NB4 (cell line): ENCODE measurements around the gene EXOC6B.

Experiments used
- DNase-seq: peaks from one replicate; pipeline ENCODE4 v3.0.0; 2010; ENCODE audit warnings: low read depth
- H3K4me3 ChIP-seq: one replicate; pipeline ENCODE4 v1.5.1; 2011; ENCODE audit warnings: mild to moderate bottlenecking, low read depth, low read length, moderate library complexity
- MYC ChIP-seq: IDR thresholded peaks from 2 replicates; pipeline ENCODE4 v1.6.1; 2011; ENCODE audit warnings: low read depth, low read length
- POLR2A ChIP-seq: IDR thresholded peaks from 2 replicates; pipeline ENCODE4 v1.6.1; 2011; ENCODE audit warnings: mild to moderate bottlenecking; ENCODE audit not compliant: insufficient read length; ENCODE audit errors: extremely low read depth
- TF ChIP-seq, protein P1 (sequence below): IDR thresholded peaks from 2 replicates; pipeline ENCODE4 v1.6.1; 2011; ENCODE audit warnings: low read depth, low read length
- TF ChIP-seq, protein P2 (sequence below): IDR thresholded peaks from one replicate; pipeline ENCODE4 v1.5.1; 2012; ENCODE audit warnings: low read depth, low read length

The EXOC6B gene

DNA sequence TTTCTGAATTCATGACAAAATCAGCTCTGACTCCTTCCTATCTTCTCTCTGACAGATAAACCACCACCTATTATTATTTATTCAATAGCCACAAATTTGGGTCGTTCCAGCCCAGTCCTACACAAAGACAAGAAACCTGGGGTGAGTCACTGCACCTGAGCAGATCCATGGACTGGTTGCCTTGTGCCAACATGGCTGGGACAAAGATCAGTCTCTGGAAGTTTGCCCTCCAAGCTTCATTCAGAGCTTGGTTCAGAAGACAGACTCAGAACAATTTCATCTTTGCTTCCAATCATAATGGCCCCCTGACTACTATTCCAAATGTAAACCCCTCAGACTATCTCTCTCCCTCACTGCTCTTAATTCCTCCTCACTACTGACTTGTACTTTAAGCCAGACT, 9.6 kb upstream of the EXOC6B start:
- no peak for DNase-seq

DNA sequence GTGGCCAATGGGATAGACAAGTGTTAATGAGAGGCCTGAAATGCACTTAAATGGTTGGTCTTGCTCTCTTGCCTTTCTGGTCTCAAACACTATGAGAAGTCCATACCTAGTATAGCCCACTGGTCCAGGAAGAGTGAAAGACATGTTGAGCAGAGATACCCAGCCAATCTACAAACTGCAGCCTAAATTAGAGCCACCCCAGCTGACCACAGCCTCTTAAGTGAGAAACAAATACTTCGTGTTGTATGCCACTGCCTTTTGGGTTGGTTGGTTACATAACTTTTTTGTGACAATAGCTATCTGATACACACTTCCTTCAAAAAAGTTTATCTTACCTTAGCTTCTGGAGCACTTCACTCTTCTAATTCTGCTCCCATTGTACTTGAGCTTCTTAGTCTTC, 8.8 kb upstream of the EXOC6B start:
- H3K4me3 ChIP-seq, result no peak overlapping the region
- TF ChIP-seq POLR2A, result no peak
- no peak for DNase-seq

More for the DNA sequence above, 9.6 kb upstream of the EXOC6B start:
- no peak overlapping the region for H3K4me3 ChIP-seq
- TF ChIP-seq POLR2A, result no peak
- no peak for TF ChIP-seq MYC
- TF ChIP-seq, protein P1, sequence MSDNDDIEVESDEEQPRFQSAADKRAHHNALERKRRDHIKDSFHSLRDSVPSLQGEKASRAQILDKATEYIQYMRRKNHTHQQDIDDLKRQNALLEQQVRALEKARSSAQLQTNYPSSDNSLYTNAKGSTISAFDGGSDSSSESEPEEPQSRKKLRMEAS, result no peak
- TF ChIP-seq, protein P2, sequence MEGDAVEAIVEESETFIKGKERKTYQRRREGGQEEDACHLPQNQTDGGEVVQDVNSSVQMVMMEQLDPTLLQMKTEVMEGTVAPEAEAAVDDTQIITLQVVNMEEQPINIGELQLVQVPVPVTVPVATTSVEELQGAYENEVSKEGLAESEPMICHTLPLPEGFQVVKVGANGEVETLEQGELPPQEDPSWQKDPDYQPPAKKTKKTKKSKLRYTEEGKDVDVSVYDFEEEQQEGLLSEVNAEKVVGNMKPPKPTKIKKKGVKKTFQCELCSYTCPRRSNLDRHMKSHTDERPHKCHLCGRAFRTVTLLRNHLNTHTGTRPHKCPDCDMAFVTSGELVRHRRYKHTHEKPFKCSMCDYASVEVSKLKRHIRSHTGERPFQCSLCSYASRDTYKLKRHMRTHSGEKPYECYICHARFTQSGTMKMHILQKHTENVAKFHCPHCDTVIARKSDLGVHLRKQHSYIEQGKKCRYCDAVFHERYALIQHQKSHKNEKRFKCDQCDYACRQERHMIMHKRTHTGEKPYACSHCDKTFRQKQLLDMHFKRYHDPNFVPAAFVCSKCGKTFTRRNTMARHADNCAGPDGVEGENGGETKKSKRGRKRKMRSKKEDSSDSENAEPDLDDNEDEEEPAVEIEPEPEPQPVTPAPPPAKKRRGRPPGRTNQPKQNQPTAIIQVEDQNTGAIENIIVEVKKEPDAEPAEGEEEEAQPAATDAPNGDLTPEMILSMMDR, result no peak

DNA sequence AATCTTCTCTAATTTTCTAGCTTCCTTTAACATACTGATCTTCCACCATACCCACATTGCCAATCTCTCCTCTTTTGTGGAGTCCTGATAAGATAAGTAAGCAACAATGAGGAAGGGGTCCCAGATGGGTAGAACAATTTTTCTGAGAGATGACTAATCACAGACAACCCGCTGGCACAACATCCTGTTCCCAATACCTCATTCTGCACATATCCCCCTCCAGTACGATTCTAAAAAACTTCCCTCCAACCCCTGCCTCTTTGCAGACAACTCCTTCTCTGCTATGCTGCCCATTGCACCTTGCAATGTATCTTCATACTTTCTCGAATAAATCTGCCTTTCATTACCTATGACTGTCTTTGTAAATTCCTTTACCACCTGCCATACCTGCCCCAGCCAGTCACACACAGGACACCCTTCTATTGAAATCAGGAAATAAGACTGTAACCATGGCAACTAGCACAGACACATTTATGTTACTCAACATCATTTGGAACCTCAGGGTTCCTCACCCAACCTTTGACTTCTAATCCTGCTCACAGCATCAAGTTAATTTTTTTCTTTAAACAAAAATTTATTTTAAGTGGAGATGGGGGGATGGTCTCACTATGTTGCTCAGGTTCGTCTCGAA, 7.4 kb upstream of the EXOC6B start:
- TF ChIP-seq MYC (no peak), POLR2A (no peak)
- TF ChIP-seq, protein P2, result no peak
- TF ChIP-seq, protein P1, result no peak
- peak; percentile 79 for DNase-seq
- H3K4me3 ChIP-seq, result no peak overlapping the region

DNA sequence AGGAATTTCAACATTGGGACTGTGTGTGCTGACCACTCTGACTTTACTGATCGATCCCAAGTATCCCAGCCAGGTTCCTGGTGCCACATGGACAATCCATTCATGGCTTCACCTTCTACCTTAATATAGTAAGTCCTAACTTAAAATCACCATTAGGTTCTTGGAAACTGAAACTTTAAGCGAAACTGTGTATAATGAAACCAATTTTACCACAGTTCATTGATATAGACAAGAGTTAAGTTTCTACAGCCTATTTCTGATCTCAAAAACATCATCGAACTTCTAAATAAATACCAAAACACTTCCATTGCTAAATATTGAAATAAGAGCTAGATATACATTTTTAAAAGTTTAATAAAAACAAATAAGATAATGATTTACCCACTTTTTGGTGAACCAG, 4.4 kb upstream of the EXOC6B start:
- no peak for DNase-seq
- no peak overlapping the region for H3K4me3 ChIP-seq
- TF ChIP-seq POLR2A (no peak), MYC (no peak)
- TF ChIP-seq, protein P2, result no peak
- TF ChIP-seq, protein P1, result no peak

DNA sequence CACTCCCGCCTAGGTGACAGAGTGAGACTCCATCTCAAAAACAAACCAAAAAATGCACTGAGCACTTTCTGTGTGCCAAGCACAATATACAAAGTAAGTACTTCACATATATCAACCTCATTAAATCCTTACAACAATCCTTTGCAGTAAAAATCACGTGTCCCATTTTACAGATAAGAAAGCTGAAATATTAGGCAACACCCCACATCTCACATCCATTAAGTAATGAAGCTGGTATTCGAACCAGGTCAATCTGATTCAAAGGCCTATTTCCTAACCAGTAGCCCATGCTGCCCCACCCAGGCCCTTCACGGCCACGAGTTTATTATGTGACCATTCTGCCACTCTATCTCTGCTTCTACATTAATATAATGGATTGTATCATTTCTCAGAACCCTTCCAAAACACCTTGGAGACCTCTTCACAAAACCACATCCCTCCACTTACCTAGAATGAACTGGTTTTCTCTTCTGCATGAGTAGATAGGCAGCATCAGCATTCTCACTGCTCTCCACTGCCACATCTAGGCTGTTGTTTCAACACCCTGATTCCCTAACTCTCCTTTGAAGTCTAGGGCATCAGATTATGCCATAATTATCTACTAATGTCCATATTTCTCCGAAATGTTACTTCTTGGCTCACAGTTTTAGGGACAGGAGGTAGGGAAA, 3.1 kb upstream of the EXOC6B start:
- TF ChIP-seq POLR2A, result no peak
- TF ChIP-seq, protein P2, result no peak
- TF ChIP-seq, protein P1, result no peak

DNA sequence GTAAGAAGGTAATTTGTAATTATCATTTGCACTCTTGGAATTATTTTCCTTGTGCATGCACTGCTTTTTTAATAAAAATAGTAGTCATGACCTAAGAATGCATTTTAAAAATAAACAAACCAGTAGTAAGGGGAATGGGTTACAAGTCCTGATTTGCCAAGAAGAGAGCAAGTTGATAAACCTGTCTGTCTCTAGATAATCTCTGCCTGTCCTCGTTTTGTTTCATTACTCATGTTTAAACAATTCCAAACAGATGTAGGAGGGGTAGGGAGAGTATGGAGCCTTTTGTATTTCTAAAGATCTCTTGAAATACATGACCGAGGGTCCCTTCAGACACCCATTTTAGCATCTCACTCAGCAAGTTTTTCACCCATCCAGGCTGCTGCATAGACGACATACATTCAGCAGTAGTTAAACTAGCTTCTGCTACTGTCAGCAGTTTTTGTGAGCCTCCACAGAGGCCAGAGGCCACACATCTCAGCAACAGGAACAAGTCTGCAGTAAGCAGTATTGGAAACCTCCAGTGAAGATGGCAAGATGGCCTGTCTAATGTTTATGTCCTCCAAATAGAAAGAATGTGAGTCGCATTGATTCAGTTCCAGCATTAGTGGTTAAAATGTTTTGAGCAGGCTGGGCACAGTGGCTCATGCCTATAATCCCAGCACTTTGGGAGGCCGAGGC, 2.3 kb upstream of the EXOC6B start:
- TF ChIP-seq, protein P2, result no peak
- TF ChIP-seq, protein P1, result no peak
- no peak for TF ChIP-seq POLR2A
- TF ChIP-seq MYC, result no peak
- DNase-seq, result no peak

More for the DNA sequence above, 3.1 kb upstream of the EXOC6B start:
- DNase-seq, result no peak
- H3K4me3 ChIP-seq, result no peak overlapping the region

More for the DNA sequence above, 2.3 kb upstream of the EXOC6B start:
- no peak overlapping the region for H3K4me3 ChIP-seq
